GM19395 (cell line): ENCODE data around the gene PLPP4.

Experiments used
- ATAC-seq: cut with Tn5 transposase; IDR thresholded peaks from one replicate; pipeline ENCODE4 v1.9.1; 2021; ENCODE audit warnings: mild to moderate bottlenecking, moderate library complexity; ENCODE audit not compliant: unreplicated experiment

PLPP4 gene

GRCh38 chr10:120572307-120572706 lies 115.3 kb downstream of the PLPP4 start:
- ATAC-seq: no peak

GRCh38 chr10:120573355-120573754 lies 116.3 kb downstream of the PLPP4 start:
- no peak for ATAC-seq

- ATAC-seq: no peak
Observed at GRCh38 chr10:120574981-120575380, 118.0 kb downstream of the PLPP4 start.

GRCh38 chr10:120575411-120575810 lies 118.4 kb downstream of the PLPP4 start:
- no peak for ATAC-seq

- ATAC-seq: no peak
Observed at GRCh38 chr10:120578134-120578533, 121.1 kb downstream of the PLPP4 start.

- no peak for ATAC-seq
Observed at GRCh38 chr10:120578890-120579289, 121.9 kb downstream of the PLPP4 start.

GRCh38 chr10:120580918-120581895 lies 124.2 kb downstream of the PLPP4 start:
- ATAC-seq: no peak

- ATAC-seq: no peak
Observed at GRCh38 chr10:120582753-120583152, 125.7 kb downstream of the PLPP4 start.

GRCh38 chr10:120583424-120584108 lies 126.5 kb downstream of the PLPP4 start:
- no peak for ATAC-seq

- ATAC-seq: no peak
Observed at GRCh38 chr10:120584786-120585185, 127.8 kb downstream of the PLPP4 start.

- no peak for ATAC-seq
Observed at GRCh38 chr10:120586471-120586872, 129.4 kb downstream of the PLPP4 start.

GRCh38 chr10:120587061-120587460 lies 130.0 kb downstream of the PLPP4 start:
- no peak for ATAC-seq

GRCh38 chr10:120588311-120588710 lies 131.3 kb downstream of the PLPP4 start:
- no peak for ATAC-seq

- ATAC-seq: no peak
Observed at GRCh38 chr10:120593693-120594092, 136.7 kb downstream of the PLPP4 start.

GRCh38 chr10:120597902-120598301 lies 140.9 kb downstream of the PLPP4 start:
- no peak for ATAC-seq

- no peak for ATAC-seq
Observed at GRCh38 chr10:120598386-120598785, 141.4 kb downstream of the PLPP4 start.

- no peak for ATAC-seq
Observed at GRCh38 chr10:120599200-120599724, 142.2 kb downstream of the PLPP4 start.

- ATAC-seq: peak; percentile 35
Observed at GRCh38 chr10:120600871-120601649, 144.0 kb downstream of the PLPP4 start.

- no peak for ATAC-seq
Observed at GRCh38 chr10:120601999-120602398, 145.0 kb downstream of the PLPP4 start.

GRCh38 chr10:120605410-120605809 lies 148.4 kb downstream of the PLPP4 start:
- no peak for ATAC-seq
